HG03442 (cell line): Measurements from ENCODE around the gene SH2B2.
"Not testable (repeated sequence)": the region's sequence is repeated elsewhere in the genome, so short reads cannot be mapped to it uniquely, and the experiment has no call there.

Experiments used
- ATAC-seq: cut with Tn5 transposase; IDR thresholded peaks from one replicate; pipeline ENCODE4 v1.9.1; 2021; ENCODE audit warnings: mild to moderate bottlenecking, moderate library complexity; ENCODE audit not compliant: unreplicated experiment

Gene SH2B2

GRCh38 chr7:102327183-102327582 lies 40.5 kb downstream of the SH2B2 start:
- not testable (repeated sequence) for ATAC-seq

DNA sequence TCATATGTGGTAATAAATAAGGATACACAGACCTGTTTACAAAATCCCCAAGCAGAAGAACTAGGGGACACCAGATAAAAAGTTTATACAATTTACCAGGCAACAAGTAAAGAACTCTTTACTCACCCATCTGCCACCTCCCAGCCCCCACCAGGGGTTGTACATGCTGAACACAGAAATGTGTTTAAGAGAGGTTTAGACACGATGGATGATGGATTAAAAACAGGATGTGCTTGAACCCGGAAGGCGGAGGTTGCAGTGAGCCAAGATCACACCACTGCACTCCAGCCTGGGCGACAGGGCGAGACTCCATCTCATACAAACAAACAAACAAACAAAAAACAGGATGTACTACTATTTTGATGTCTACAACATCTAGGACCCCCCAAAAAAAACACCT lies 42.2 kb downstream of the SH2B2 start:
- ATAC-seq = not testable (repeated sequence)

- ATAC-seq = not testable (repeated sequence)
Observed at GRCh38 chr7:102329366-102329765, 42.7 kb downstream of the SH2B2 start.

DNA sequence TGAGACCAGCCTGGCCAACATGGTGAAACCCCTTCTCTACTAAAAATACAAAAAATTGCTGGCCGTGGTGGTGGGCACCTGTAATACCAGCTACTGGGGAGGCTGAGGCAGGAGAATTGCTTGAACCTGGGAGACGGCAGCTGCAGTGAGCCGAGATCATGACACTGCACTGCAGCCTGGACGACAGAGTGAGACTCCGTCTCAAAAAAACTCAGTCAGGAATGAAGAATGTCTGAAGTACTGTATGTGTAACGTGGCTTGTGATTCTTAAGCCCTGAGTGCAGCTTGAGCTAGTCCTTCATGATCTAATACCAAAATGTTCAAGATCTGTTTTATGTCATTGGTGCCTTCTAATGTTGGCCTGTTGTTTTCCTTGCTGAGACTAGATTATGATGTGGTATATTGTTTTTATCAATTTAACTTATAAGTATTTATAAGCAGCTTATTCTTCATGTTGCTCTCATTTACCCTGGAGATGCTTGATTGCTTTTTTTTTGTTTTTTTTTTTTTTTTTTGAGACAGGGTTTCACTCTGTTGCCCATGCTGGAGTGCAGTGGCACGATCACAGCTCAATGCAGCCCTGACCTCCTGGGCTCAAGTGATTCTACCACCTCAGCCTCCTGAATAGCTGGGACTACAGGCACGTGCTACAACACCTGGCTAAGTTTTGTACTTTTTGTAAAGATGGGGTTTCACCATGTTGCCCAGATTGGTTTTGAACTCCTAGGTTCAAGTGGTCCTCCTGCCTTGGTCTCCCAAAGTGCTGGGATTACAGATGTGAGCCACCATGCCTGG lies 44.2 kb downstream of the SH2B2 start:
- ATAC-seq = not testable (repeated sequence)

DNA sequence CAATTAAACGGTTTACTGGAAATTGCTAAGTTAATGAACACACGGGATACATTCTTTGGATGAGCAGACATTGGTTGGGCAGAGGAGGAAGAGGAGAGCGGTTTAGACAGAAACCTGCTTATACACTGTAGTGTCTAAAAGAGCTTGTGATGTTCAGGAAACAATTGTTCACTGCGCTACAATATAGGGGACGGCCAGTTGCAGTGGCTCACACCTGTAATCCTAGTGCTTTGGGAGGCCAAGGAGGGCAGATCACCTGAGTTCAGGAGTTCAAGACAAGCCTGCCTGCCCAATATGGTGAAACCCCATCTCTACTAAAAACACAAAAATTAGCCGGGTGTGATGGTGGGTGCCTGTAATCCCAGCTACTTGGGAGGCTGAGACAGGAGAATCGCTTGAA lies 48.9 kb downstream of the SH2B2 start:
- ATAC-seq = not testable (repeated sequence)

GRCh38 chr7:102337002-102337401 lies 50.3 kb downstream of the SH2B2 start:
- not testable (repeated sequence) for ATAC-seq

DNA sequence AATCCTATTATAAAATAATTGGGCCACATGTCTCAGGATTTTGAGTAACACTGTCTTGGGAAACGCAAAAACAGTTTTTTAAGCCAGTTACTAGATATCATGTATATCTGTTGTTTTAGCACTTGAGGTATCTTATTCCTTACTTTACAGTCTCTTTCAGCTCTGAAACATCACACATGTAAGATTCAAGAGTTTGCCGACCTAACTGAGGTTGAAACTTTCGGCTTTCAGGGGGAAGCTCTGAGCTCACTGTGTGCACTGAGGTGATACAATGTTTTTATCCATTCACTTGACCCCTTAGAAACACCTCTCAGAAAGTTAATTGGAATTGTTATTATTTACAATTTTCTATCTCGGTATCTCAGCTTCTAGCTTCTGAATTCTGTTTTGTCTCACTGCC lies 50.8 kb downstream of the SH2B2 start:
- not testable (repeated sequence) for ATAC-seq

DNA sequence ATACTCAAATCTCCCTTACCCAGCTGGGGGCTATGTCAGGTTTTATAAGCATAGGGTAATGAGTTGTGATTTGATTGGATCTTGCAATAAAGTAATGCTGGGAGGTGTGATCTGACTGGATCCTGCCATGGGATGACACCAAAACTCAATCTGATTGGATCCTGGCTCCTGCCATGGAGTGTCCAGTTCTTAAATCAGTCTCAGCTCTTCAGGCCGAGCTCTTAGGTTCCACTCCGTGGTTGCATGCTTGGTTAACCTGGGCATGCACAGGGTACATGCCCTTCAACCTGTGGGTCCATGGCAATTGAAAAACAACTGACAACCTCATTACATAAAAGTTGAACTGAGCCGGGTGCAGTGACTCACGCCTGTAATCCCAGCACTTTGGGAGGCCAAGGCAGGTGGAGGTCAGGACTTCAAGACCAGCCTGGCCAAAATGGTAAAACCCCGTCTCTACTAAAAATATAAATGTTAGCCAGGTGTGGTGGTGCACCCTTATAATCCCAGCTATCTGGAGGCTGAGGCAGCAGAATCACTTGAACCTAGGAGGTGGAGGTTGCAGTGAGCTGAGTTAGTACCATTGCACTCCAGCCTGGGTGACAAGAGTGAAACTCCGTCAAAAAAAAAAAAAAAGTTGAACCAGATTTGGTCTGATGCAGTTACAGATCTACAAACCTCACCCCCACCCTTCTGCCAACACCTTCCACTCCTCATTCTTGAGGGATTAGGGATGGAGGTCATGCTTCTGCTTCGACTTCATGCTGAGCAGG lies 54.1 kb downstream of the SH2B2 start:
- ATAC-seq = not testable (repeated sequence)

- not testable (repeated sequence) for ATAC-seq
Observed at GRCh38 chr7:102346983-102347382, 60.3 kb downstream of the SH2B2 start.

GRCh38 chr7:102356344-102356743 lies 69.7 kb downstream of the SH2B2 start, which contains the start of gene SPDYE6:
Gene SPDYE6, minus strand, starts transcription at chr7:102356444. Its CDS starts 421 bp downstream, at chr7:102356023.
- not testable (repeated sequence) for ATAC-seq

- peak; percentile 97 for ATAC-seq
Observed at GRCh38 chr7:102363549-102364393, 77.1 kb downstream of the SH2B2 start.

DNA sequence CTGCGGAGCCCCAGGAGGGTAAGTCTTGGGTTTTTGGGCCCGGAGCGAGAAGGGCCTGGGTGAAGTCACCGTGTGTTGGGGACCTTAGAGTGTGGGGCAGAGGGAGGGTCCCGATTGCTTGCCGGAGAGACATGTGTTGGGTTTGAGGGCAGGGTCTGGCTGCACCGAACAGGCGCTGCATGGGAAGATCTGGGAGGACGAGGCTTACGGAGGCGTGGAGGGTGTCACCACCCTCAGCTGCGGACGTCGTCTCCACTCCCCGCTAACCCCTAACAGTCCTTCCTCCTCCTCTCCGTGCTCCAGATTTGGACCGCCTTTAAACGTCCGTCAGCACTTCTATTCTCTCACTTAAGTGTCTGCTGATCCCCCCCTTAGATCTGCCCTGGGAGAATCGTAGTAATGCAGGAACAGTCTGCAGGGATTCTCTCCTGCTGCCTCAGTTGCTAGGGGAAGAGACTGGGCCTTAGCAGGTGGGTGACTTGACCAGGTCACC lies 77.8 kb downstream of the SH2B2 start:
- ATAC-seq = not testable (repeated sequence)

DNA sequence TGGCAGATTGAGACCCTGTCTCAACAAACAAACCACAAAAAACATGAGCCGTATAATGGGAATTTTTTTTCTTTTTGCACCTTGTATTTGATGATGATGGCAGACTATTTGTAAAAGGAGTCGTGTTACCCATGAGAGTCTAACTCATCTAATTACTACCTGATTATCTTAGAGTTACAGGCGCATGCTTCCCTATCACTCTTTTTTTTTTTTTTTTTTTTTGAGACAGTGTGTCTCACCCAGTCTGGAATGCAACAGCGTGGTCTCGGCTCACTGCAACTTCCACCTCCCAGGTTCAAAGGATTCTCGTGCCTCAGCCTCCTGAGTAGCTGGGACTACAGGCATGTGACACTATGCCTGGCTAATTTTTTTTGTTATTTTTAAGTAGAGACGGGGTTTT lies 78.7 kb downstream of the SH2B2 start:
- ATAC-seq = not testable (repeated sequence)

- not testable (repeated sequence) for ATAC-seq
Observed at GRCh38 chr7:102370038-102370437, 83.4 kb downstream of the SH2B2 start.
